Measurements from ENCODE around the gene TGM5. TPM values are rescaled to one million over a fixed set of nuclear protein-coding genes. Genes with fewer than 3 reads are reported as not detected.

Gene TGM5
- total and polyA plus RNA-seq, 4 donors = 0.15 TPM; not detected in 3

- TF ChIP-seq CTCF (IDR thresholded peaks at IDR 0.05; ENCODE audit: control extremely low read depth, extremely low read depth) = no peak
- H3K36me3 ChIP-seq (ENCODE audit: control insufficient read depth in 4 of 4, insufficient read depth in 4 of 4, low read length in 4 of 4) = no peaks in the 10 kb centered on the region
- peaks cover 0 to 2% (median 0%) of the 10 kb centered on the region in 4 donors for H3K9me3 ChIP-seq (ENCODE audit: control insufficient read depth in 4 of 4, insufficient read depth in 3 of 4, low read length in 3 of 4)
- no peaks in the 10 kb centered on the region for H3K27me3 ChIP-seq (ENCODE audit: control insufficient read depth in 3 of 3, insufficient read depth in 3 of 3, low read length in 2 of 3)
- 73 to 92% methylated on average over 4 of the region's 4 CpGs for WGBS, 2 donors
- no peak overlapping the region for H3K9ac ChIP-seq (ENCODE audit: insufficient read depth in 1 of 2, low read length in 2 of 2)
- no peak overlapping the region for H3K27ac ChIP-seq (ENCODE audit: low read depth in 1 of 2, low read length in 1 of 2)
- no peaks in the 10 kb centered on the region for H3K4me1 ChIP-seq (ENCODE audit: control insufficient read depth in 5 of 5, insufficient read depth in 5 of 5, low read length in 5 of 5)
- DNase-seq (no peak), ATAC-seq (ENCODE audit: insufficient read depth, low FRiP score) (no peak)
- no peak overlapping the region for H3K4me3 ChIP-seq
Observed at GRCh38 chr15:43277901-43278300, 11.2 kb upstream of the TGM5 start.

- Histone ChIP-seq H3K9me3 (ENCODE audit: control insufficient read depth in 4 of 4, insufficient read depth in 3 of 4, low read length in 3 of 4) (peaks cover 0 to 2% (median 1%) of the 10 kb centered on the region in 4 donors), H3K4me1 (ENCODE audit: control insufficient read depth in 5 of 5, insufficient read depth in 5 of 5, low read length in 5 of 5) (no peaks in the 10 kb centered on the region), H3K27me3 (ENCODE audit: control insufficient read depth in 3 of 3, insufficient read depth in 3 of 3, low read length in 2 of 3) (no peaks in the 10 kb centered on the region), H3K27ac (ENCODE audit: low read depth in 1 of 2, low read length in 1 of 2) (no peak overlapping the region), H3K4me3 (no peak overlapping the region), H3K9ac (ENCODE audit: insufficient read depth in 1 of 2, low read length in 2 of 2) (no peak overlapping the region), H3K36me3 (ENCODE audit: control insufficient read depth in 4 of 4, insufficient read depth in 4 of 4, low read length in 4 of 4) (no peaks in the 10 kb centered on the region)
- WGBS, 2 donors = 71 to 72% methylated on average over 10 of the region's 10 CpGs
- ATAC-seq (ENCODE audit: insufficient read depth, low FRiP score) (no peak), DNase-seq (no peak)
- no peak for TF ChIP-seq CTCF (IDR thresholded peaks at IDR 0.05; ENCODE audit: control extremely low read depth, extremely low read depth)
Observed at GRCh38 chr15:43277231-43277823, 10.6 kb upstream of the TGM5 start.

GRCh38 chr15:43276563-43277200 is 10.0 kb upstream of the TGM5 start:
- no peaks in the 10 kb centered on the region for H3K36me3 ChIP-seq (ENCODE audit: control insufficient read depth in 4 of 4, insufficient read depth in 4 of 4, low read length in 4 of 4)
- no peak for ATAC-seq (ENCODE audit: insufficient read depth, low FRiP score)
- WGBS, 2 donors = 68 to 77% methylated on average over 12 of the region's 12 CpGs
- no peak for TF ChIP-seq CTCF (IDR thresholded peaks at IDR 0.05; ENCODE audit: control extremely low read depth, extremely low read depth)
- no peak overlapping the region for H3K27ac ChIP-seq (ENCODE audit: low read depth in 1 of 2, low read length in 1 of 2)
- no peak overlapping the region for H3K4me3 ChIP-seq
- DNase-seq = peak in 2 of 3 donors; percentile 11 to 31
- no peaks in the 10 kb centered on the region for H3K4me1 ChIP-seq (ENCODE audit: control insufficient read depth in 5 of 5, insufficient read depth in 5 of 5, low read length in 5 of 5)
- no peaks in the 10 kb centered on the region for H3K27me3 ChIP-seq (ENCODE audit: control insufficient read depth in 3 of 3, insufficient read depth in 3 of 3, low read length in 2 of 3)
- H3K9ac ChIP-seq (ENCODE audit: insufficient read depth in 1 of 2, low read length in 2 of 2) = no peak overlapping the region
- H3K9me3 ChIP-seq (ENCODE audit: control insufficient read depth in 4 of 4, insufficient read depth in 3 of 4, low read length in 3 of 4) = peaks cover 0 to 5% (median 1%) of the 10 kb centered on the region in 4 donors
